ENCODE measurements around the gene GUCA1A. TPM values are rescaled to one million over a fixed set of nuclear protein-coding genes. Genes with fewer than 3 reads are reported as not detected.

Gene GUCA1A
- total and polyA plus RNA-seq, 9 donors = 0.04 to 0.16 (median 0.09) TPM; not detected in 5

DNA sequence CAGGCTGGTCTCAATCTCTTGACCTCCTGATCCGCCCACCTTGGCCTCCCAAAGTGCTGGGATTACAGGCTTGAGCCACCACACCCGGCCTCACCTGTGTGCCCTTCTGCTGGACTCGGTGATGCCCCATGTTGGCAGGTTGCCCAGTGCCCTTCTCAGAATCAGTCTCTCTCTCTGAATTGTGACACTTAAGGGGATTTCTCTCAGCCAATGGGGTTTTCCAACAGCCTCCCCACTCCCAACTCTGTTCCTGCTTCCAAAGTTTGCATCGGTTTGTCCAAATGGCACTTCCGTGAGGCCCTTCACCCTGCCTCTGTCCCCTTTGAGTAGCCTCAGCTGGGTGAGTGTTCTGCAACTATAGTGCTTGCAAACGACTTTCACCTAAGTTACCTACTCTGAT lies 47.6 kb downstream of the GUCA1A start:
- H3K27me3 ChIP-seq (ENCODE audit: control insufficient read depth, insufficient read depth, low read length) = no peaks in the 10 kb centered on the region
- DNase-seq = no peak
- H3K36me3 ChIP-seq (ENCODE audit: control insufficient read depth, insufficient read depth, low read length) = no peaks in the 10 kb centered on the region
- no peaks in the 10 kb centered on the region for H3K9me3 ChIP-seq (replicated peaks; ENCODE audit: control insufficient read depth, low read depth, low read length)
- H3K27ac ChIP-seq (ENCODE audit: low read length) = no peak overlapping the region
- H3K4me3 ChIP-seq (ENCODE audit: low read length) = no peak overlapping the region
- peaks cover 10% of the 10 kb centered on the region for H3K4me1 ChIP-seq (ENCODE audit: control insufficient read depth, insufficient read depth, low read length)
- WGBS (ENCODE audit: insufficient coverage) = 82% methylated on average over 3 of the region's 6 CpGs

DNA sequence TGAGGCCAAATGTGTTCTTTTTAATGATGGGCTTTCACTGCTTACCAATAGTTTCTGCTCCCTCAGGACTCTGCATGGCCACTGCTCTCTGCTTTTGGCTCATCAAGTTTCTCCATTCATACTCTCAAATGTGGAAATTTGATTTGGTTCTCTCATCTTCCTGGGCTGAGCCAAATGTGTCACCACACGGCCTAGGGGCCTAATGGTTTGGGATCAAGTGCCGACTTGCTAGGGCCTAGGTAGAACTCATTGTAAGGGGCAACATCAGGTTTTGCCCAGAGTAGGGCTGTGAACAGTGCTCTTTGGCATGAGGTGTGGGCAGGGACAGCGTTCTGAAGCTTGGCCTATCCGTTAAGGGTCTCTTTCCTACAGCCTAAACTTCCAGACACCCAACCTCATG lies 48.4 kb downstream of the GUCA1A start:
- no peaks in the 10 kb centered on the region for H3K27me3 ChIP-seq (ENCODE audit: control insufficient read depth, insufficient read depth, low read length)
- H3K27ac ChIP-seq (ENCODE audit: low read length) = no peak overlapping the region

DNA sequence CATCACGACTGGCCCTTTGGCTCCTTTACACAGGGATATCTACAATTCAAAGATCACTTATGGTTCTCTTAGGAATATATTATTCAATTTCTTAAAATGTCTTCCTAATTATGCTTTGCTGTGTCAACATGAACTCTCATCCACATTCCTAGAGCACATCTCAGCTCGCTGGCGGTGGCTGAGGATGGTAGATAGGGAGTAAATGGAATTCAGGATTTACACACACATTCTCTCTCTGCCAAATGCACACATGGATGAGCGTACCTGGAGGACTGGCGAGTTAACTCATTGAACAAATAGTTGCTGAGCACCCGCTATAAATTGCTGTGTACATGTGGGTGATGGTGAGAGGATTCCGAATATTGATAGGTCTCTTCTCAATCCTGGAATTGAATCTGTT lies 49.3 kb downstream of the GUCA1A start:
- Histone ChIP-seq H3K27ac (ENCODE audit: low read length) (no peak overlapping the region), H3K9me3 (replicated peaks; ENCODE audit: control insufficient read depth, low read depth, low read length) (no peaks in the 10 kb centered on the region), H3K27me3 (ENCODE audit: control insufficient read depth, insufficient read depth, low read length) (no peaks in the 10 kb centered on the region), H3K4me1 (ENCODE audit: control insufficient read depth, insufficient read depth, low read length) (peaks cover 7% of the 10 kb centered on the region), H3K4me3 (ENCODE audit: low read length) (no peak overlapping the region), H3K36me3 (ENCODE audit: control insufficient read depth, insufficient read depth, low read length) (peaks cover 10% of the 10 kb centered on the region)
- 100% methylated on average over 1 of the region's 7 CpGs for WGBS (ENCODE audit: insufficient coverage)
- DNase-seq = no peak

More for the DNA sequence above, 48.4 kb downstream of the GUCA1A start:
- no peak for DNase-seq
- H3K9me3 ChIP-seq (replicated peaks; ENCODE audit: control insufficient read depth, low read depth, low read length) = no peaks in the 10 kb centered on the region
- H3K4me1 ChIP-seq (ENCODE audit: control insufficient read depth, insufficient read depth, low read length) = peaks cover 7% of the 10 kb centered on the region
- 83% methylated on average over 2 of the region's 4 CpGs for WGBS (ENCODE audit: insufficient coverage)
- peaks cover 2% of the 10 kb centered on the region for H3K36me3 ChIP-seq (ENCODE audit: control insufficient read depth, insufficient read depth, low read length)
- no peak overlapping the region for H3K4me3 ChIP-seq (ENCODE audit: low read length)

DNA sequence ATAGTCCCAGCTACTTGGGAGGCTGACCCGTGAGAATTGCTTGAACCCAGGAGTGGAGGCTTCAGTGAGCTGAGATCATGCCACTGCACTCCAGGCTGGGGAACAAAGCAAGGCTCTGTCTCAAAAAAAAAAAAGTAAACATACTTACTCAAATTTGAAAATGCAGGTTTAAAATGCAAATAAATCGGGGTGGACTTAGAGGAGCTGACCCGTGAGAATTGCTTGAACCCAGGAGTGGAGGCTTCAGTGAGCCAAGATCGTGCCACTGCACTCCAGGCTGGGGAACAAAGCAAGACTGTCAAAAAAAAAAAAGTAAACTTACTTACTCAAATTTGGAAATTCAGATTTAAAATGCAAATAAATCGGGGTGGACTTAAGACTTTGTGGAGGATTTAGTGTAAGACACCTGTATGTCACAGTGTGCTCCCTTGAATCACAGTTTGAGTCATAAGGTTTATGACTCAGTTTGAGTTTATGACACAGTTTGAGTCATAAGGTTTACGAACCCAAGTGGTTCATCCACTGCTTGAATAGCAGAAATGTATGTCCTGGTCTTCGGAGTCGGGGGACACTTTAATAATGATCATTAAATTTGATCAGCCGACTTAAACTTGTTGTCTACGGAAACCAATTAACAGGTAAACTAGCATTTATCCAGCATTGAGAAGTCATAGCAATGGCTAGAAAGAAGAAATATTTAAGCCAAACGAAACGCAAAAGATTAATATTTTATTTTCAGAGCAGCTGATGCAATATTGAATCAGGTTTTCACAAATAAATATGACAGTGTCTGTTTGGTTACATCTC lies 51.3 kb downstream of the GUCA1A start:
- Histone ChIP-seq H3K36me3 (ENCODE audit: control insufficient read depth, insufficient read depth, low read length) (peaks cover 19% of the 10 kb centered on the region), H3K27ac (ENCODE audit: low read length) (no peak overlapping the region), H3K4me3 (ENCODE audit: low read length) (no peak overlapping the region), H3K9me3 (replicated peaks; ENCODE audit: control insufficient read depth, low read depth, low read length) (no peaks in the 10 kb centered on the region), H3K27me3 (ENCODE audit: control insufficient read depth, insufficient read depth, low read length) (no peaks in the 10 kb centered on the region), H3K4me1 (ENCODE audit: control insufficient read depth, insufficient read depth, low read length) (peaks cover 4% of the 10 kb centered on the region)
- WGBS (ENCODE audit: insufficient coverage) = 91% methylated on average over 6 of the region's 12 CpGs
- DNase-seq = no peak

DNA sequence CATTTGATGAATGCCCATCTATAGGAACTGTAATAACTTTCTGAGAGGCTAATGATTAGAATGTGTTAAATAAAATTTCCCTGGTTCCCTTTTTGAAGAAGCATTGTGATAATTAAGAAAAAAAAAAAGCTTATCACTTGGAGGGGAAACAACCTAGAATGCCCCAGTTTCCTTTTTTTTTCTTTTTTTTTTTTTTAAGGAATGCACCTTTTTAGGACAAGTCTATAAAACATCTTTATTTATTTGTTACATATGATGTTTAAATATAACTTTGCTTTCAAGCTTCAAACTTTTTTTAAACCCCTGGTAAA lies 51.8 kb downstream of the GUCA1A start:
- H3K27me3 ChIP-seq (ENCODE audit: control insufficient read depth, insufficient read depth, low read length) = no peaks in the 10 kb centered on the region
- H3K4me3 ChIP-seq (ENCODE audit: low read length) = no peak overlapping the region
- no peak overlapping the region for H3K27ac ChIP-seq (ENCODE audit: low read length)
- H3K4me1 ChIP-seq (ENCODE audit: control insufficient read depth, insufficient read depth, low read length) = peaks cover 4% of the 10 kb centered on the region
- H3K9me3 ChIP-seq (replicated peaks; ENCODE audit: control insufficient read depth, low read depth, low read length) = no peaks in the 10 kb centered on the region
- no peak for DNase-seq
- peaks cover 25% of the 10 kb centered on the region for H3K36me3 ChIP-seq (ENCODE audit: control insufficient read depth, insufficient read depth, low read length)

DNA sequence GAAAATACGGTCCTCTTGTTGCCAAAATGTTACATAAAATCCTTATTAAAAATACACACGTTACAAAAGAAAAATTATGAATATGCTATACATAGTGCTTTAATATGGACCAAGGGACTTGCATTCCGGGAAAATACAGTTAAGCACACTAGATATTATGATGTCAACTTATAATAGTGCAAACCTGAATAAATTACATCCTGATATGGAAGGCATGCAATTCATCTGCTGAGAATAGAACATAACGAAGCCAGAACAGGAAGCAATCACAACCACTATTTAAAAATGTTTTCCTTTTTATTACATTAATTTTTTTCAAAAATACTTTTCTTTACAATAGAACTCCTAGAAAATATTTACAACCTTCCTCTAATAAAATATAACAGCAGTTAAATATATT lies 52.3 kb downstream of the GUCA1A start:
- DNase-seq = no peak
- Histone ChIP-seq H3K27me3 (ENCODE audit: control insufficient read depth, insufficient read depth, low read length) (no peaks in the 10 kb centered on the region), H3K4me1 (ENCODE audit: control insufficient read depth, insufficient read depth, low read length) (peaks cover 4% of the 10 kb centered on the region), H3K36me3 (ENCODE audit: control insufficient read depth, insufficient read depth, low read length) (peaks cover 25% of the 10 kb centered on the region), H3K4me3 (ENCODE audit: low read length) (no peak overlapping the region), H3K27ac (ENCODE audit: low read length) (no peak overlapping the region), H3K9me3 (replicated peaks; ENCODE audit: control insufficient read depth, low read depth, low read length) (no peaks in the 10 kb centered on the region)
- no CpG with 5 or more reads among the region's 4 CpGs for WGBS (ENCODE audit: insufficient coverage)

DNA sequence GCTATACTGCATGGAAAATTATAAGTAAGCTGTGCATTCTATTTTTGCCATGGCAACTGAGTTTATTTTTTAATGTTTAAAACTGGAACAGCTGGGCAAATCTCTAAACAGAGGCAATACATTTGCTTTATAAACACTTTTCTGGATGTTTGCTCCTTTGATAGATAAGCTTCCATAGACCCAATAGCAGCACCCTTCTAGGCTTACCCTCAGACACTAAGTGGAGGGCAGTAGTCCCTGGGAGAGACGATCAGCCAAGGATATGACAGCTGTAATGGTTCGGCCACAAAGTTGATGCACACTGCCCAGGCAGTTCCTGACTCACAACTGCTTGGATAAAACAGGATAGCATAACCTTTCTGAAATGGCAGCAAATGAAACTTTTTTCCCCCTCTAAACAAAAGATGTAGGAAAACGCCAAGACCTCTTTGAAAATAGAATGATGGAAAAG lies 53.0 kb downstream of the GUCA1A start:
- Histone ChIP-seq H3K4me3 (ENCODE audit: low read length) (no peak overlapping the region), H3K4me1 (ENCODE audit: control insufficient read depth, insufficient read depth, low read length) (peaks cover 4% of the 10 kb centered on the region), H3K9me3 (replicated peaks; ENCODE audit: control insufficient read depth, low read depth, low read length) (no peaks in the 10 kb centered on the region), H3K27ac (ENCODE audit: low read length) (peak overlapping the region; percentile 78), H3K36me3 (ENCODE audit: control insufficient read depth, insufficient read depth, low read length) (peaks cover 31% of the 10 kb centered on the region), H3K27me3 (ENCODE audit: control insufficient read depth, insufficient read depth, low read length) (no peaks in the 10 kb centered on the region)
- peak; percentile 52 for DNase-seq
- no CpG with 5 or more reads among the region's 3 CpGs for WGBS (ENCODE audit: insufficient coverage)

DNA sequence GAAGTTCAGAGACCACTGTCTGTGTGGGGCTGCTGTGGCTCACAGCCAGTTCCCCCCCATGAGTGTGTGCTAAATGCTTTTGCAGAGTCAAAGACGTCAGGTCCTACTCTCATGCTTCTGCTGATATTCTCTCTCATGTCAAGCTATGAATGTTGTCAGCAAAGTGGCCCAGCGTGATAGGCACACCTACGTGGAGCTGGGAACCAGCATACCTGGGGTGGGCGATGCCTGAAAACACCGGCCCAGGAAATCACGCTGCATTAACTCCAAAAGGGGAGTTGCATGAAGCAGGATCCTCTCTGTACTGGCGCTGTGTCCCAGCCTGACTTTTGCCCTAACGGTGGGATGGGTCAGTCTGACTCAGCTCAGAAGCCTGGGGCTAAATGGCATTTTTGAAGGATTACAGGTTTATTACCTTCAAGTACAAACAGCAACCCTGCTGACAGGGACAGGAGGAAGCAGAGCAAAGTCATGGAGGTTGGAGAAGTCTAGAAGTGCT lies 53.5 kb downstream of the GUCA1A start:
- 67% methylated on average over 7 of the region's 8 CpGs for WGBS (ENCODE audit: insufficient coverage)
- Histone ChIP-seq H3K4me1 (ENCODE audit: control insufficient read depth, insufficient read depth, low read length) (peaks cover 4% of the 10 kb centered on the region), H3K36me3 (ENCODE audit: control insufficient read depth, insufficient read depth, low read length) (peaks cover 36% of the 10 kb centered on the region), H3K27me3 (ENCODE audit: control insufficient read depth, insufficient read depth, low read length) (no peaks in the 10 kb centered on the region), H3K9me3 (replicated peaks; ENCODE audit: control insufficient read depth, low read depth, low read length) (no peaks in the 10 kb centered on the region), H3K4me3 (ENCODE audit: low read length) (no peak overlapping the region), H3K27ac (ENCODE audit: low read length) (peak overlapping the region; percentile 78)
- DNase-seq = no peak

DNA sequence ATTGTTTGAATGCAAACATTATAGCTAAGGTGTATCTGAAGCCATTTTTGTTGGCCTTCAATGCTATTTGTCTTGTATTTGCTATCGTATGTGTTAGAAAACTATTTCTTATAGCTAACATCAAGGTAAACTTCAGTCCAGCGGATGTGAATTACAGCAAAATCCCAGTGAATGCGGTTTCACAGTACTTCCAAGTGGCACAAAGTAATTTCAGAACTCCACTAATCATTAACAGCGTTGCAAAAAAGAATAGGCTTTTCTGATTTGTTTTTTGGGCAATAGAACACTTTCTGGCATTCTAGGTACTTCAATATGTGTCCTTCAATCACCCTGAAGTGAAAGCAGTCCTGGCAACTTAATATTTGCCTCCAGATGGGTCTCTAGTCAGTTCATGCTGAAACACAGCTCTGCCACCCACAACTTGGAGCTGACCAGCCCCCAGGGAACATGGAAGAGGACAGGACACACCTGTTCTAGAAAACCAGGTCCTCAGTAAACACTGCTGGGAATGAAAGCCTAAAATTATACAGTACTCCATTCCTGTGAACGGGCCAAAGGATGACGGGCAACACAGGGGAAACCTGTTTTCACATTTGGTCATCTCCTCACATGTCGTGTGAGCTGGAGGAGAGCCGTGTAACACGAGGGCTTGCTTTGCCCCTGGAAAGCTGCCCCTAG lies 54.1 kb downstream of the GUCA1A start:
- WGBS (ENCODE audit: insufficient coverage) = 90% methylated on average over 4 of the region's 9 CpGs
- Histone ChIP-seq H3K27ac (ENCODE audit: low read length) (no peak overlapping the region), H3K9me3 (replicated peaks; ENCODE audit: control insufficient read depth, low read depth, low read length) (no peaks in the 10 kb centered on the region), H3K4me1 (ENCODE audit: control insufficient read depth, insufficient read depth, low read length) (peaks cover 4% of the 10 kb centered on the region), H3K27me3 (ENCODE audit: control insufficient read depth, insufficient read depth, low read length) (no peaks in the 10 kb centered on the region), H3K4me3 (ENCODE audit: low read length) (no peak overlapping the region), H3K36me3 (ENCODE audit: control insufficient read depth, insufficient read depth, low read length) (peaks cover 40% of the 10 kb centered on the region)
- DNase-seq = no peak

DNA sequence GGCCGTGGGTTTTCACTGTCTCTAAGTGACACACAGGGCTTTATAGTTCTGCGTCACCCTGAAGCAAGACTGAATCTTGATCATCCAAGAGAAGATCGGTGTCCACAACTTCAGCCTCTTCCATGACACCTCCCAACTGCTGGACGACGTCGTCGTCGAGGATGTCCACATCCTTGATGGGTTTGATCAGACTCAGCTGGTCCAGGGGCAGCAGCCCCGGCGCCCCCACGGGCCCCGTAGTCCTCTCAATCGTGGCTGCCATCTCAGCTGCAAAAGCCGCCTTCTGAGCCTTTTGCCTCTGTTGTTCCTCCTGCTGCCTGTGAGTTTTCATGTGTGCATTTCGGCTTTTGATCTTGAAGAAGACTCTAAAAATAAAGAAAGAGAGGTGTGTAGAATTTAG lies 55.1 kb downstream of the GUCA1A start:
- Histone ChIP-seq H3K9me3 (replicated peaks; ENCODE audit: control insufficient read depth, low read depth, low read length) (no peaks in the 10 kb centered on the region), H3K4me1 (ENCODE audit: control insufficient read depth, insufficient read depth, low read length) (peaks cover 4% of the 10 kb centered on the region), H3K4me3 (ENCODE audit: low read length) (no peak overlapping the region), H3K27ac (ENCODE audit: low read length) (no peak overlapping the region), H3K27me3 (ENCODE audit: control insufficient read depth, insufficient read depth, low read length) (no peaks in the 10 kb centered on the region), H3K36me3 (ENCODE audit: control insufficient read depth, insufficient read depth, low read length) (peaks cover 46% of the 10 kb centered on the region)
- 93% methylated on average over 13 of the region's 15 CpGs for WGBS (ENCODE audit: insufficient coverage)
- DNase-seq = no peak

Measured in muscle of leg (tissue), 11 donors.